Fibroblast of skin of abdomen (primary cell): Measurements from ENCODE around the gene OR52E5.

Experiments
- DNase-seq: peaks from one replicate; pipeline ENCODE4 v3.0.0-alpha.2; 2013

OR52E5 gene

GRCh38 chr11:5937868-5938602, 45.0 kb downstream of the OR52E5 start:
- no peak for DNase-seq

GRCh38 chr11:5938603-5938965, 45.6 kb downstream of the OR52E5 start:
- DNase-seq: no peak

- no peak for DNase-seq
Measured at GRCh38 chr11:5940748-5941147, 47.7 kb downstream of the OR52E5 start.

GRCh38 chr11:5941951-5942350, 48.9 kb downstream of the OR52E5 start, which contains the start of gene OR56A3:
TSS of gene OR56A3 (plus strand) at chr11:5942251. CDS start at chr11:5947347, 5,096 bp downstream.
- DNase-seq: no peak
